ENCODE measurements around the gene TPD52L1.
"Not testable (repeated sequence)": the region's sequence is repeated elsewhere in the genome, so short reads cannot be mapped to it uniquely, and the experiment has no call there.

The TPD52L1 gene

GRCh38 chr6:125153391-125154117 is at the start of gene TPD52L1:
Gene TPD52L1 (plus strand): TSS chr6:125153773. CDS start chr6:125153952, 179 bp downstream.
- peak; percentile 20 to 47 for DNase-seq (ENCODE audit: low read depth in 1 of 2, low spot score in 1 of 2)

- no peak for DNase-seq (ENCODE audit: low read depth in 1 of 2, low spot score in 1 of 2)
Observed at GRCh38 chr6:125104425-125104824, 49.1 kb upstream of the TPD52L1 start.

- no peak for DNase-seq (ENCODE audit: low read depth in 1 of 2, low spot score in 1 of 2)
Observed at GRCh38 chr6:125107048-125107447, 46.5 kb upstream of the TPD52L1 start.

- DNase-seq (ENCODE audit: low read depth in 1 of 2, low spot score in 1 of 2): no peak
Observed at GRCh38 chr6:125107896-125108295, 45.7 kb upstream of the TPD52L1 start.

- DNase-seq (ENCODE audit: low read depth in 1 of 2, low spot score in 1 of 2): no peak
Observed at GRCh38 chr6:125110056-125110455, 43.5 kb upstream of the TPD52L1 start.

- no peak for DNase-seq (ENCODE audit: low read depth in 1 of 2, low spot score in 1 of 2)
Observed at GRCh38 chr6:125111219-125111983, 42.2 kb upstream of the TPD52L1 start.

GRCh38 chr6:125112934-125113333 is 40.6 kb upstream of the TPD52L1 start:
- DNase-seq (ENCODE audit: low read depth in 1 of 2, low spot score in 1 of 2): no peak

GRCh38 chr6:125114248-125114858 is 39.2 kb upstream of the TPD52L1 start:
- DNase-seq (ENCODE audit: low read depth in 1 of 2, low spot score in 1 of 2): peak in 1 of 2 donors; percentile 5

GRCh38 chr6:125116170-125116569 is 37.4 kb upstream of the TPD52L1 start:
- DNase-seq (ENCODE audit: low read depth in 1 of 2, low spot score in 1 of 2): no peak

- no peak for DNase-seq (ENCODE audit: low read depth in 1 of 2, low spot score in 1 of 2)
Observed at GRCh38 chr6:125116710-125117109, 36.9 kb upstream of the TPD52L1 start.

- no peak for DNase-seq (ENCODE audit: low read depth in 1 of 2, low spot score in 1 of 2)
Observed at GRCh38 chr6:125117818-125118217, 35.8 kb upstream of the TPD52L1 start.

GRCh38 chr6:125120054-125120590 is 33.5 kb upstream of the TPD52L1 start:
- no peak for DNase-seq (ENCODE audit: low read depth in 1 of 2, low spot score in 1 of 2)

GRCh38 chr6:125121894-125122293 is 31.7 kb upstream of the TPD52L1 start:
- DNase-seq (ENCODE audit: low read depth in 1 of 2, low spot score in 1 of 2): no peak

- DNase-seq (ENCODE audit: low read depth in 1 of 2, low spot score in 1 of 2): no peak
Observed at GRCh38 chr6:125123051-125123450, 30.5 kb upstream of the TPD52L1 start.

- no peak for DNase-seq (ENCODE audit: low read depth in 1 of 2, low spot score in 1 of 2)
Observed at GRCh38 chr6:125123468-125124048, 30.0 kb upstream of the TPD52L1 start.

GRCh38 chr6:125124049-125124669 is 29.4 kb upstream of the TPD52L1 start:
- DNase-seq (ENCODE audit: low read depth in 1 of 2, low spot score in 1 of 2): no peak

- not testable (repeated sequence) for DNase-seq (ENCODE audit: low read depth in 1 of 2, low spot score in 1 of 2)
Observed at GRCh38 chr6:125125856-125126255, 27.7 kb upstream of the TPD52L1 start.

- DNase-seq (ENCODE audit: low read depth in 1 of 2, low spot score in 1 of 2): no peak
Observed at GRCh38 chr6:125129354-125129753, 24.2 kb upstream of the TPD52L1 start.

- DNase-seq (ENCODE audit: low read depth in 1 of 2, low spot score in 1 of 2): no peak
Observed at GRCh38 chr6:125132058-125132457, 21.5 kb upstream of the TPD52L1 start.

- no peak for DNase-seq (ENCODE audit: low read depth in 1 of 2, low spot score in 1 of 2)
Observed at GRCh38 chr6:125136378-125136777, 17.2 kb upstream of the TPD52L1 start.

GRCh38 chr6:125138083-125138482 is 15.5 kb upstream of the TPD52L1 start:
- no peak for DNase-seq (ENCODE audit: low read depth in 1 of 2, low spot score in 1 of 2)

Data from stimulated activated CD4-positive, alpha-beta T cell treated with anti-CD3 and anti-CD28 coated beads, Interleukin-15, amount 100 ng/mL, for 1 hour (primary cell).